H1 (cell line): ENCODE measurements around the gene ITM2A. TPM values are rescaled to one million over a fixed set of nuclear protein-coding genes. Genes with fewer than 3 reads are reported as not detected.

Source experiments
- CTCF ChIA-PET: fragments of 300-600 bp; sonication (Branson Sonifier 250); formaldehyde crosslinking; loops from one replicate; lab custom pipeline; 2021; ENCODE audit not compliant: partially characterized antibody; lab: Charles Lee
- POLR2A ChIA-PET: fragments of 300-600 bp; sonication (Branson Sonifier 250); formaldehyde crosslinking; loops from one replicate; lab custom pipeline; 2021; ENCODE audit warnings: inconsistent platforms; ENCODE audit not compliant: partially characterized antibody; lab: Charles Lee
- DNase-seq, 2 experiments: peaks; one replicate each; pipeline versions ENCODE4 v3.0.0 to v3.0.0-alpha.2; 2010 to 2022; ENCODE audit warnings: low spot score in 2 of 2, low read depth in 1 of 2, mixed read lengths in 1 of 2
- FAIRE-seq: peaks from 2 replicates; lab custom pipeline; 2011; peaks lifted over from hg19 to GRCh38; lab: Jason Lieb, UNC
- H2AFZ ChIP-seq: 2 replicates; pipeline ENCODE4 v1.8.1; 2012; ENCODE audit warnings: low read length, inconsistent platforms
- H2AK5ac ChIP-seq: 2 replicates; pipeline ENCODE4 v1.6.1; 2013; ENCODE audit warnings: low read depth, low read length
- H2BK120ac ChIP-seq: replicated peaks from 2 replicates; pipeline ENCODE3; 2013; ENCODE audit warnings: low read depth, low read length, inconsistent platforms
- H2BK12ac ChIP-seq: 2 replicates; pipeline ENCODE4 v1.6.1; 2013; ENCODE audit warnings: low read depth, low read length
- H2BK15ac ChIP-seq: 2 replicates; pipeline ENCODE4 v1.6.1; 2013; ENCODE audit warnings: low read length
- H2BK20ac ChIP-seq: 2 replicates; pipeline ENCODE4 v1.6.1; 2013; ENCODE audit warnings: low read length
- H2BK5ac ChIP-seq: 2 replicates; pipeline ENCODE4 v1.6.1; 2013; ENCODE audit warnings: low read depth, low read length
- H3K14ac ChIP-seq: 2 replicates; pipeline ENCODE4 v1.6.1; 2013; ENCODE audit warnings: inconsistent platforms; ENCODE audit not compliant: insufficient read length
- H3K18ac ChIP-seq: 2 replicates; pipeline ENCODE4 v1.6.1; 2013; ENCODE audit warnings: low read length; ENCODE audit errors: extremely low read depth
- H3K23ac ChIP-seq: 2 replicates; pipeline ENCODE4 v1.6.1; 2013; ENCODE audit warnings: inconsistent platforms; ENCODE audit not compliant: insufficient read length
- H3K23me2 ChIP-seq: 2 replicates; pipeline ENCODE4 v1.6.1; 2013; ENCODE audit warnings: low read depth, low read length
- H3K27ac ChIP-seq: 2 replicates; pipeline ENCODE4 v1.6.1; 2011; ENCODE audit warnings: low read depth, low read length, inconsistent platforms
- H3K27me3 ChIP-seq, 4 experiments: replicated peaks in 1 of 4; 1 replicate in 1 of 4; 2 replicates in 3 of 4; pipeline versions ENCODE4 v1.6.1 to v1.8.1; 2011 to 2013; ENCODE audit warnings: low read length in 3 of 4, mild to moderate bottlenecking in 3 of 4, inconsistent platforms in 2 of 4, mixed read lengths in 2 of 4, moderate library complexity in 1 of 4; ENCODE audit not compliant: control insufficient read depth in 3 of 4, insufficient read depth in 3 of 4; ENCODE audit errors: extremely low read depth in 1 of 4
- H3K36me3 ChIP-seq, 4 experiments: 2 replicates each; pipeline versions ENCODE4 v1.6.1 to v1.8.1; 2011 to 2013; ENCODE audit warnings: mild to moderate bottlenecking in 4 of 4, low read length in 3 of 4, moderate library complexity in 2 of 4, control low read depth in 1 of 4, inconsistent platforms in 1 of 4; ENCODE audit not compliant: insufficient read depth in 4 of 4, control insufficient read depth in 2 of 4
- H3K4ac ChIP-seq: replicated peaks from 2 replicates; pipeline ENCODE3; 2013; ENCODE audit warnings: low read length, low read depth, mixed read lengths, inconsistent platforms; ENCODE audit not compliant: insufficient read length
- H3K4me1 ChIP-seq, 4 experiments: replicated peaks in 1 of 4; 1 replicate in 1 of 4; 2 replicates in 3 of 4; pipeline versions ENCODE4 v1.6.1 to v1.8.1; 2011 to 2013; ENCODE audit warnings: low read length in 3 of 4, inconsistent platforms in 2 of 4, mixed read lengths in 1 of 4; ENCODE audit not compliant: insufficient read depth in 4 of 4, control insufficient read depth in 3 of 4
- H3K4me2 ChIP-seq, 2 experiments: 2 replicates each; pipeline versions ENCODE4 v1.6.1 to v1.8.1; 2011 to 2013; ENCODE audit warnings: low read depth in 2 of 2, low read length in 2 of 2, control low read depth in 1 of 2, inconsistent platforms in 1 of 2, mild to moderate bottlenecking in 1 of 2; ENCODE audit not compliant: insufficient read depth in 1 of 2
- H3K4me3 ChIP-seq, 4 experiments: fragments of 200-600, 300-600 bp in 1 of 4; sonication (generic), shearing (Covaris generic), sonication (Bioruptor Twin) in 1 of 4; 2 replicates each; pipeline versions ENCODE4 v1.5.1 to v1.8.1; 2011 to 2016; ENCODE audit warnings: low read length in 4 of 4, low read depth in 3 of 4, control low read depth in 2 of 4, inconsistent platforms in 2 of 4, mild to moderate bottlenecking in 2 of 4, mixed read lengths in 1 of 4, moderate library complexity in 1 of 4; ENCODE audit not compliant: insufficient read depth in 2 of 4; ENCODE audit errors: extremely low read depth in 1 of 4
- H3K56ac ChIP-seq: replicated peaks from 2 replicates; pipeline ENCODE3; 2013; ENCODE audit warnings: low read depth, mild to moderate bottlenecking, mixed read lengths, low read length, inconsistent platforms; ENCODE audit not compliant: insufficient read length
- H3K79me1 ChIP-seq: 2 replicates; pipeline ENCODE4 v1.6.1; 2013; ENCODE audit warnings: low read depth, low read length, control low read depth
- H3K79me2 ChIP-seq, 2 experiments: 2 replicates each; pipeline versions ENCODE4 v1.6.1 to v1.8.1; 2012 to 2013; ENCODE audit warnings: low read length in 2 of 2, mild to moderate bottlenecking in 2 of 2, inconsistent platforms in 1 of 2; ENCODE audit not compliant: insufficient read depth in 2 of 2, control insufficient read depth in 1 of 2
- H3K9ac ChIP-seq, 4 experiments: replicated peaks in 1 of 4; 1 replicate in 1 of 4; 2 replicates in 3 of 4; pipeline versions ENCODE4 v1.6.1 to v1.8.1; 2011 to 2013; ENCODE audit warnings: low read depth in 3 of 4, low read length in 3 of 4, control low read depth in 2 of 4, mild to moderate bottlenecking in 2 of 4, moderate library complexity in 2 of 4, inconsistent platforms in 1 of 4; ENCODE audit errors: extremely low read depth in 1 of 4
- H3K9me3 ChIP-seq, 2 experiments: 2 replicates each; pipeline versions ENCODE4 v1.6.1 to v1.8.1; 2012 to 2013; ENCODE audit warnings: mild to moderate bottlenecking in 2 of 2, moderate library complexity in 2 of 2, control low read depth in 1 of 2, inconsistent platforms in 1 of 2, low read depth in 1 of 2, low read length in 1 of 2, mixed read lengths in 1 of 2; ENCODE audit not compliant: insufficient read depth in 2 of 2
- H4K20me1 ChIP-seq, 2 experiments: replicated peaks in 1 of 2; 2 replicates each; pipeline versions ENCODE3 to v1.8.1; 2011 to 2013; ENCODE audit warnings: inconsistent platforms in 2 of 2, low read length in 2 of 2, mild to moderate bottlenecking in 1 of 2; ENCODE audit not compliant: insufficient read depth in 2 of 2, control insufficient read depth in 1 of 2
- H4K5ac ChIP-seq: 2 replicates; pipeline ENCODE4 v1.6.1; 2013; ENCODE audit warnings: low read length, low read depth, mixed read lengths, inconsistent platforms; ENCODE audit not compliant: insufficient read length
- H4K8ac ChIP-seq: 2 replicates; pipeline ENCODE4 v1.8.0; 2013; ENCODE audit warnings: mild to moderate bottlenecking, moderate library complexity, low read length, inconsistent platforms; ENCODE audit not compliant: insufficient read depth; ENCODE audit errors: extremely low read depth
- H4K91ac ChIP-seq: replicated peaks from 2 replicates; pipeline ENCODE3; 2013; ENCODE audit warnings: low read length, mixed read lengths, inconsistent platforms; ENCODE audit not compliant: insufficient read length
- HDAC6 ChIP-seq: IDR thresholded peaks from one replicate; pipeline ENCODE4 v1.7.1; 2012; ENCODE audit warnings: low read depth, mild to moderate bottlenecking, inconsistent platforms, low read length, moderate library complexity
- NRF1 ChIP-seq: IDR thresholded peaks from 2 replicates; pipeline ENCODE4 v1.6.1; 2011; ENCODE audit warnings: mild to moderate bottlenecking, low read depth, low read length, improper control_type of control experiment
- SRF ChIP-seq: IDR thresholded peaks from 2 replicates; pipeline ENCODE4 v1.6.1; 2011; ENCODE audit warnings: mild to moderate bottlenecking, low read depth, low read length, moderate library complexity
- TBP ChIP-seq: IDR thresholded peaks from 2 replicates; pipeline ENCODE4 v1.6.1; 2011; ENCODE audit warnings: low read depth, low read length, improper control_type of control experiment
- WGBS, 2 experiments: shearing (Covaris generic) in 1 of 2; methylation state at CpG; one replicate each; pipeline versions ENCODE4 v1.1.6 to v1.1.7; 2013 to 2015; ENCODE audit warnings: low lambda C conversion rate in 2 of 2, mixed read lengths in 2 of 2, inconsistent platforms in 1 of 2, low coverage in 1 of 2, missing lambda C conversion rate in 1 of 2; ENCODE audit not compliant: insufficient replicate concordance in 2 of 2, insufficient coverage in 1 of 2, insufficient read length in 1 of 2; ENCODE audit errors: extremely low coverage in 1 of 2, missing lambda C conversion rate in 1 of 2; 5-methylcytosine and 5-hydroxymethylcytosine counted together
- polyA plus RNA-seq, 7 experiments: library from polyadenylated mRNA; depleted of rRNA in 3 of 7; stranded (reverse) in 5 of 7; unstranded in 2 of 7; fragments of >200 nt in 5 of 7; fragments of 200-250 nt in 2 of 7; gene quantifications; 1 replicate in 5 of 7; 2 replicates in 1 of 7; 4 replicates in 1 of 7; pipeline versions ENCODE4 v1.2.1 to v1.2.3, GENCODE V29; 2011 to 2013; ENCODE audit warnings: missing spikeins in 2 of 7, mixed read lengths in 2 of 7
- total RNA-seq: library from RNA; stranded (reverse); fragmentation: NEBNext Ultra II Directional; extraction: Animal tissue kit (Norgen Biotek cat#: 25700); gene quantifications from 2 replicates; pipeline ENCODE4 v1.2.1, GENCODE V29; 2021

The ITM2A gene
- total and polyA plus RNA-seq, 2 of the 8 experiments (the other 6 are each of a cell fraction or from before 2014, with no cell fraction given) = 35.7 to 52.0 TPM

GRCh38 chrX:79408623-79409322, 41.6 kb upstream of the ITM2A start:
- Histone ChIP-seq H2BK5ac (no peak overlapping the region), H3K23ac (no peak overlapping the region), H3K23me2 (no peaks in the 10 kb centered on the region), H3K14ac (no peak overlapping the region), H4K20me1 (no peaks in the 10 kb centered on the region), H3K79me1 (no peaks in the 10 kb centered on the region), H3K18ac (no peak overlapping the region), H3K36me3 (no peaks in the 10 kb centered on the region), H4K5ac (no peak overlapping the region), H2AK5ac (no peak overlapping the region), H3K4me3 (no peak overlapping the region), H3K9me3 (no peaks in the 10 kb centered on the region), H3K79me2 (no peaks in the 10 kb centered on the region), H3K9ac (no peak overlapping the region), H3K27ac (no peak overlapping the region), H2BK20ac (no peak overlapping the region), H2BK12ac (no peak overlapping the region), H4K91ac (no peak overlapping the region), H2BK15ac (no peak overlapping the region), H3K4ac (no peak overlapping the region), H2AFZ (no peak overlapping the region), H3K56ac (no peak overlapping the region), H2BK120ac (no peak overlapping the region), H4K8ac (no peak overlapping the region), H3K4me1 (no peaks in the 10 kb centered on the region), H3K27me3 (no peaks in the 10 kb centered on the region), H3K4me2 (no peak overlapping the region)
- TF ChIP-seq SRF (no peak), HDAC6 (no peak), NRF1 (no peak), TBP (no peak)
- ChIA-PET POLR2A (no interaction called here), CTCF (no interaction called here)
- WGBS, 2 experiments = 92% methylated on average over 3 of the region's 3 CpGs; no CpG with 5 or more reads in 1 of the 2 experiments
- FAIRE-seq = no peak
- DNase-seq = no peak
